Ectodermal cell (in vitro differentiated cells): ENCODE data around the gene ATG16L2.
"Not testable (repeated sequence)": the region's sequence is repeated elsewhere in the genome, so short reads cannot be mapped to it uniquely, and the experiment has no call there.

ENCODE experiments used
- H3K27ac ChIP-seq: 2 replicates; pipeline ENCODE4 v1.7.0; 2013; ENCODE audit warnings: mild to moderate bottlenecking, low read depth, low read length; ENCODE audit not compliant: insufficient read depth, poor library complexity, severe bottlenecking
- H3K27me3 ChIP-seq: 2 replicates; pipeline ENCODE4 v1.7.0; 2013; ENCODE audit warnings: mild to moderate bottlenecking, low read length; ENCODE audit not compliant: insufficient read depth, control insufficient read depth, poor library complexity, severe bottlenecking
- H3K36me3 ChIP-seq: one replicate; pipeline ENCODE4 v1.7.0; 2013; ENCODE audit warnings: low read length; ENCODE audit not compliant: control insufficient read depth, insufficient read depth
- H3K4me1 ChIP-seq: one replicate; pipeline ENCODE4 v1.7.0; 2013; ENCODE audit warnings: low read length; ENCODE audit not compliant: control insufficient read depth, insufficient read depth
- H3K4me3 ChIP-seq: 2 replicates; pipeline ENCODE4 v1.7.0; 2013; ENCODE audit warnings: low read depth, low read length, control low read depth; ENCODE audit not compliant: insufficient read depth
- H3K9me3 ChIP-seq: 2 replicates; pipeline ENCODE4 v1.7.0; 2013; ENCODE audit warnings: mild to moderate bottlenecking, low read length, moderate library complexity; ENCODE audit not compliant: control insufficient read depth
- WGBS, 2 experiments: methylation state at CpG; one replicate each; pipeline ENCODE4 v1.1.7; 2013; ENCODE audit warnings: missing lambda C conversion rate in 2 of 2; 5-methylcytosine and 5-hydroxymethylcytosine counted together

Gene ATG16L2

DNA sequence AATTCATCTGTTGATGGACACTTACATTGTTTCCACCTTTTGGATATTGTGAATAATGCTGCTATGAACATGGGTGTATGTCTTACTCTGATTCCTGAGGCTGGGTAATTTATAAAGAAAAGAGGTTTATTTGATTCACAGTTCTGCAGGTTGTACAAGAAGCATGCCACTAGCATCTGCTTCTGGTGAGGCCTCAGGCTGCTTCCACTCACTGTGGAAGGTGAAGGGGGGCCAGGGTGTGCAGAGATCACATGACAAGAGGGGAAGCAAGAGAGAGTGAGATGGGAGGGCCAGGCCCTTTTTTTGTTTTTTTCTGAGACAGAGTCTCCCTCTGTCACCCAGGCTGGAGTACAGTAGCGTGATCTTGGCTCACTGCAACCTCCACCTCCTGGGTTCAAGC is 7.8 kb upstream of the ATG16L2 start:
- not testable (repeated sequence) for H3K4me1 ChIP-seq, H3K4me3 ChIP-seq, H3K27me3 ChIP-seq, H3K27ac ChIP-seq, H3K9me3 ChIP-seq, H3K36me3 ChIP-seq
- WGBS, 2 experiments, result 96 to 100% methylated on average over 1 of the region's 1 CpG

GRCh38 chr11:72807021-72807693 is 7.1 kb upstream of the ATG16L2 start:
- H3K9me3 ChIP-seq, result no peaks in the 10 kb centered on the region
- H3K4me3 ChIP-seq, result no peak overlapping the region
- no peaks in the 10 kb centered on the region for H3K4me1 ChIP-seq
- no peak overlapping the region for H3K27ac ChIP-seq
- 93 to 96% methylated on average over 5 of the region's 5 CpGs for WGBS, 2 experiments
- no peaks in the 10 kb centered on the region for H3K27me3 ChIP-seq
- no peaks in the 10 kb centered on the region for H3K36me3 ChIP-seq

GRCh38 chr11:72807792-72808191 is 6.4 kb upstream of the ATG16L2 start:
- H3K4me1 ChIP-seq, result peaks cover 5% of the 10 kb centered on the region
- no peak overlapping the region for H3K27ac ChIP-seq
- no peaks in the 10 kb centered on the region for H3K27me3 ChIP-seq
- H3K4me3 ChIP-seq, result no peak overlapping the region
- 88 to 91% methylated on average over 2 of the region's 2 CpGs for WGBS, 2 experiments
- H3K36me3 ChIP-seq, result no peaks in the 10 kb centered on the region
- H3K9me3 ChIP-seq, result no peaks in the 10 kb centered on the region

DNA sequence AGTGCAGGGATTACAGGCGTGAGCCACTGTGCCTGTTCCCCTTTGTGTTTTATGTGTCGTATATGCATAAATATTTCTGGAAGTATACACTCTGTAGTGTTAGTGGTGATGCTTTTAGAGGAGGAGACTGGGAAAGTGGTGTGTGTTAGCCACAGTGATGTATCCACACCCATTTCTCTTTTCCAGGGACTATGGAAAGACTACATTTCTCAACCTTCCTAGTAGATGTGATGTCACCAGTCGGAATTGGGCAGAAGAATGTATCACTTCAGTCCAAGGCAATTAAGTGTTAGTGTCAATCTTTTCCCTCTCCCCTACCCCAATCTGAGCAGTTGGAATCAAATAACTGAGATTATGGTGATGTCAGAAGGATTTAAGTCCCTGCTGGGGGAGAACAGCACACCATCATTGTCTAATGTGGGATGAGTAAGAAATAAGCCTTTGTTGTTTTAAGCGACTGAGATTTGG is 5.8 kb upstream of the ATG16L2 start:
- Histone ChIP-seq H3K36me3 (no peaks in the 10 kb centered on the region), H3K4me1 (peaks cover 9% of the 10 kb centered on the region), H3K27ac (no peak overlapping the region), H3K4me3 (no peak overlapping the region), H3K9me3 (no peaks in the 10 kb centered on the region), H3K27me3 (no peaks in the 10 kb centered on the region)
- 89 to 95% methylated on average over 4 of the region's 4 CpGs for WGBS, 2 experiments

DNA sequence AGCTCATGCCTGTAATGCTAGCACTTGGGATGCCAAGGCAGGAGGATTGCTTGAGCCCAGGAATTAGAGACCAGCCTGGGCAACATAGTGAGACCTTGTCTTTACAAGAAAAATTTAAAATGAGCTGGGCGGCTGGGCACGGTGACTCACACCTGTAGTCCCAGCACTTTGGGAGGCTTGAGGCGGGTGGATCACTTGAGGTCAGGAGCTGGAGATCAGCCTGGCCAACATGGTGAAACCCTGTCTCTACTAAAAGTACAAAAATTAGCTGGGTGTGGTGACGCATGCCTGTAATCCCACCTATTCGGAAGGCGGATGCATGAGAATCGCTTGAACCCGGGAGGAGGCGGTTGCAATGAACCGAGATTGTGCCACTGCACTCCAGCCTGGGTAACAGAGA is 2.5 kb upstream of the ATG16L2 start:
- 93 to 94% methylated on average over 10 of the region's 10 CpGs for WGBS, 2 experiments
- H3K4me1 ChIP-seq, H3K4me3 ChIP-seq, H3K27ac ChIP-seq, H3K9me3 ChIP-seq, H3K36me3 ChIP-seq, H3K27me3 ChIP-seq: not testable (repeated sequence)

DNA sequence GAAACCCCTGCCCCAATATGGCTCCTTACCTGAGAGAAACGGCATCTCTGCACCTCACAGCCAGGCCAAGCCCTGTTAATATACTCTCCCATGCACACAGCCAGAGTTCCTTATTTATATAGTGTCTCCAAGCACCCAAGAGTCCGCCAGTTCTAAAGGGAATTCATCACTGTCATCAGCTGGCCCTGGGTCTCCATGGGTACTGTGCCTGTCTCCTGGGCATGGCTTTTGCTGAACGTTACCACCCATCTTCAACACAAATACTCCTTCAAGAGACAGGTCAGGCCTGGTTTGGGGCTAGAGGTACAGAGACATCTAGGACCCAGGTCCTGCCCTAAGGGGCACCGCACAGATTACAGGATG is 1.6 kb upstream of the ATG16L2 start:
- no peaks in the 10 kb centered on the region for H3K36me3 ChIP-seq
- WGBS, 2 experiments, result 87 to 90% methylated on average over 4 of the region's 4 CpGs
- H3K9me3 ChIP-seq, result no peaks in the 10 kb centered on the region
- H3K27ac ChIP-seq, result no peak overlapping the region
- peaks cover 10% of the 10 kb centered on the region for H3K4me1 ChIP-seq
- no peak overlapping the region for H3K4me3 ChIP-seq
- no peaks in the 10 kb centered on the region for H3K27me3 ChIP-seq

DNA sequence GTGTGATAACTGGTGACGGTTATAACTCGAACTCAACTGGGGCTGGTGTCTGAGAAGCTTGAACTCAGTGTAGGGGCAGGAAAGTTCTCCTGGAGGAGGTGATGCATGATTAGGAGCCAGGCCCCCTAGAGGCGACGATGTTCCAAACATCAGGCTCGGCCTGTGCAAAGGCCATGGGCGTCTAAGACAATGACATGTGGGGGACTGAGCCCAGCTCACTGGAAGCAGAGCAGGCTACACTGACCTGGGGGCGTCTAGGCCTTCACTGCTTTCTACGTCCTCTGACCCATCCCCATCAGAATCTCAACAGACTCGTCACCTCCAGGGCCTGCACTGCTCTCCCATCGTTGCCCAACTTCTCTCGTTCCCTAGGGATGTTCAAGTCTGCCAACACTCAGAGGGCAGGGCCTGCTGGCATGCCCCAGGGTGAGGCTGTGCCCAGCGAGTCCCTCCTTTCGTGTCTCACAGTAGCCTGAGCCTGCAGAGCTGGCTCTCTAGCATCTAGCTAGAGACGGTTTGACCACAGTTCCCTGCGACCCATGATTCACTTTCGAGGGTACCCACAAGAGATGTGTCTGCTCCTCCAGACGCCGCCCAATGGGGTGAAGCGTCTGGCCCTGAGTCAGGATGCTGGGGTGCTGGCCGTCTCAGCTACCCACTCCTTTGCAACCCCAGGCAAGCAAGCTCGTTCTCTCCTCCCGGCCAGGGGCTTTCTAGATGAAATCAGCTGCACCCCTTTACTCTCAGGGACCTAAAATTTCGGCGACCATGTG is 1.1 kb upstream of the ATG16L2 start:
- Histone ChIP-seq H3K36me3 (peaks cover 3% of the 10 kb centered on the region), H3K4me1 (peaks cover 10% of the 10 kb centered on the region), H3K4me3 (peak overlapping the region; percentile 70), H3K27ac (no peak overlapping the region), H3K9me3 (no peaks in the 10 kb centered on the region), H3K27me3 (no peaks in the 10 kb centered on the region)
- 58 to 62% methylated on average over 24 of the region's 24 CpGs for WGBS, 2 experiments

- Histone ChIP-seq H3K4me3 (peak overlapping the region; percentile 70), H3K27ac (peak overlapping the region; percentile 89), H3K27me3 (no peaks in the 10 kb centered on the region), H3K36me3 (peaks cover 5% of the 10 kb centered on the region), H3K9me3 (no peaks in the 10 kb centered on the region), H3K4me1 (peaks cover 10% of the 10 kb centered on the region)
- WGBS, 2 experiments, result 2% methylated on average over 47 of the region's 47 CpGs
These were observed 398 bp upstream of the ATG16L2 start for GRCh38 chr11:72813740-72814285.

DNA sequence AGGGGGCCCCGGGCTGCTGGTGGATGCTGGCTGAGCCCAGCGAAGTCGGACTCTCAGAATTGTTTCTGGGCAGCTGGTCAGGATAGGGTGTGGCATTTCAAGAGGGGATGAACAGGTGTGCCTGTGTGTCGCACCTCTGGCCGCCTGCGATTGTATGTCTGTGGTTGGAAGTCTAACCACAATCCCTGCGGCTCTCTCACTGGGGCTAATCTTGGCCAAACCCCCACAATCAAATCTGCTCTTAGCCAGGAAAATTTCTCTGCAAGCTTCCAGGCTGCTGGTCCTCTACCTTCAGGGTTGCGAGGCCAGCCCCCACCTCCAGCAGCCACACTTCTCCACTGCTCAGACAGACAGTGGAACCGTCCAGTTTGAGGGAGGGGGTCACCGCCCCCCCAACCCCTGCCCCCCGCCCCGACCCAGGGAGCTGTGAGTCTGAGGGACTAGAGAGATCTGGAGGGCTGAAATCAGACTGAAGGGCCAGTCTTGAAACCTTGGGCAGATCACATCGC is 953 bp downstream of the ATG16L2 start:
- no peaks in the 10 kb centered on the region for H3K9me3 ChIP-seq
- H3K4me3 ChIP-seq, result peak overlapping the region; percentile 70
- no peak overlapping the region for H3K27ac ChIP-seq

DNA sequence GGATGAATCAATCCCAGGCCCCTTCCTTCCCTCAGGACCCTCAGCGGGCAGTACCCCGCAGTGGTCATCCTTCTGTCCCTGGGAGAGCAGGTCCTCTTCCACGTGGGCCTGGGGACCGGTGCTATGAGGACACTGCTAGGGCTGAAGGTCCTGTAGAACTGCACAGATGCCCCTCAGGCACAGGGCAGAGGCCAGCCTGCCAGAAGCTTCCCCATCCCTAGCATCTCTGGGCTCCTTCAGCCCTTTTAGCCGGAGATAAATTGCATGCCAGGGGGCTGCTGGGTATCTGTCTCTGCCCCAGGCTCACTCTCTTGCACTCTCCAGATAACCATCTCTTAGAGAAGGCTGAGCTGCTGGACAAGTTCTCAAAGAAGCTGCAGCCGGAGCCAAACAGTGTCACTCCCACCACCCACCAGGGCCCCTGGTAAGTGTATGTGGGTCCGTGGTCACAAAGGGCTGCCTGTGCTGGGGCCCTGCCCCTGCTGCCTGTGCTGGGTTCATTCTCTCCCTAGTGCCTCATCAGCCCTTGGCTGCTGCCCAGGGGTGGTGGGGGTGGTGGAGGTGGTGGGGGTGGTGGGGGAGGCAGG is 2.3 kb downstream of the ATG16L2 start:
- Histone ChIP-seq H3K27ac (no peak overlapping the region), H3K4me3 (no peak overlapping the region), H3K4me1 (peaks cover 14% of the 10 kb centered on the region), H3K9me3 (no peaks in the 10 kb centered on the region), H3K27me3 (no peaks in the 10 kb centered on the region), H3K36me3 (peaks cover 11% of the 10 kb centered on the region)
- 89 to 91% methylated on average over 7 of the region's 7 CpGs for WGBS, 2 experiments

More for the DNA sequence above, 953 bp downstream of the ATG16L2 start:
- peaks cover 10% of the 10 kb centered on the region for H3K4me1 ChIP-seq
- peaks cover 11% of the 10 kb centered on the region for H3K36me3 ChIP-seq
- 48 to 49% methylated on average over 13 of the region's 13 CpGs for WGBS, 2 experiments
- H3K27me3 ChIP-seq, result no peaks in the 10 kb centered on the region
